Measurements from ENCODE around the gene SLC2A5.
"Not testable (repeated sequence)": the region's sequence is repeated elsewhere in the genome, so short reads cannot be mapped to it uniquely, and the experiment has no call there.

SLC2A5 gene

GRCh38 chr1:9108056-9108665 lies 38.7 kb upstream of the SLC2A5 start:
- FAIRE-seq (no peak), DNase-seq (ENCODE audit: insufficient read length, low spot score) (no peak)
- TF ChIP-seq POLR2A (IDR thresholded peaks at IDR 0.05; ENCODE audit: low read depth, low read length) (no peak), POLR2AphosphoS5 (IDR thresholded peaks at IDR 0.05; ENCODE audit: low read depth, low read length) (no peak), POU2F2 (IDR thresholded peaks at IDR 0.05; ENCODE audit: low read depth, low read length) (no peak), SPI1 (IDR thresholded peaks at IDR 0.05; ENCODE audit: low read depth, low read length) (no peak), TAF1 (IDR thresholded peaks at IDR 0.05; ENCODE audit: low read depth, low read length) (no peak), PAX5 (IDR thresholded peaks at IDR 0.05; ENCODE audit: insufficient read depth, low read length, severe bottlenecking) (no peak)

- FAIRE-seq (no peak), DNase-seq (ENCODE audit: insufficient read length, low spot score) (no peak)
- TF ChIP-seq PAX5 (IDR thresholded peaks at IDR 0.05; ENCODE audit: insufficient read depth, low read length, severe bottlenecking) (no peak), POLR2A (IDR thresholded peaks at IDR 0.05; ENCODE audit: low read depth, low read length) (no peak), TAF1 (IDR thresholded peaks at IDR 0.05; ENCODE audit: low read depth, low read length) (no peak)
These were observed 37.7 kb upstream of the SLC2A5 start for GRCh38 chr1:9107136-9107535.

- FAIRE-seq (no peak), DNase-seq (ENCODE audit: insufficient read length, low spot score) (no peak)
- TF ChIP-seq POU2F2 (IDR thresholded peaks at IDR 0.05; ENCODE audit: low read depth, low read length) (no peak), TAF1 (IDR thresholded peaks at IDR 0.05; ENCODE audit: low read depth, low read length) (no peak), SPI1 (IDR thresholded peaks at IDR 0.05; ENCODE audit: low read depth, low read length) (no peak), POLR2AphosphoS5 (IDR thresholded peaks at IDR 0.05; ENCODE audit: low read depth, low read length) (no peak)
These were observed 36.9 kb upstream of the SLC2A5 start for GRCh38 chr1:9106286-9106685.

- DNase-seq (ENCODE audit: insufficient read length, low spot score) (no peak), FAIRE-seq (no peak)
- TF ChIP-seq POU2F2 (IDR thresholded peaks at IDR 0.05; ENCODE audit: low read depth, low read length) (no peak), POLR2A (IDR thresholded peaks at IDR 0.05; ENCODE audit: low read depth, low read length) (no peak), TAF1 (IDR thresholded peaks at IDR 0.05; ENCODE audit: low read depth, low read length) (no peak), PAX5 (IDR thresholded peaks at IDR 0.05; ENCODE audit: insufficient read depth, low read length, severe bottlenecking) (no peak), POLR2AphosphoS5 (IDR thresholded peaks at IDR 0.05; ENCODE audit: low read depth, low read length) (no peak), SPI1 (IDR thresholded peaks at IDR 0.05; ENCODE audit: low read depth, low read length) (no peak)
These were observed 36.0 kb upstream of the SLC2A5 start for GRCh38 chr1:9105336-9105867.

- DNase-seq (ENCODE audit: insufficient read length, low spot score) (peak; percentile 76), FAIRE-seq (peak; percentile 87)
- TF ChIP-seq POLR2A (IDR thresholded peaks at IDR 0.05; ENCODE audit: low read depth, low read length) (no peak), POLR2AphosphoS5 (IDR thresholded peaks at IDR 0.05; ENCODE audit: low read depth, low read length) (no peak), POU2F2 (IDR thresholded peaks at IDR 0.05; ENCODE audit: low read depth, low read length) (no peak), SPI1 (IDR thresholded peaks at IDR 0.05; ENCODE audit: low read depth, low read length) (no peak), PAX5 (IDR thresholded peaks at IDR 0.05; ENCODE audit: insufficient read depth, low read length, severe bottlenecking) (no peak), TAF1 (IDR thresholded peaks at IDR 0.05; ENCODE audit: low read depth, low read length) (no peak)
These were observed 32.2 kb upstream of the SLC2A5 start for GRCh38 chr1:9101510-9102146.

GRCh38 chr1:9100471-9101043 lies 31.1 kb upstream of the SLC2A5 start:
- no peak for DNase-seq (ENCODE audit: insufficient read length, low spot score)
- no peak for TF ChIP-seq POU2F2 (IDR thresholded peaks at IDR 0.05; ENCODE audit: low read depth, low read length)
- TF ChIP-seq PAX5 (IDR thresholded peaks at IDR 0.05; ENCODE audit: insufficient read depth, low read length, severe bottlenecking): no peak
- TF ChIP-seq TAF1 (IDR thresholded peaks at IDR 0.05; ENCODE audit: low read depth, low read length): no peak
- no peak for TF ChIP-seq POLR2A (IDR thresholded peaks at IDR 0.05; ENCODE audit: low read depth, low read length)
- no peak for TF ChIP-seq POLR2AphosphoS5 (IDR thresholded peaks at IDR 0.05; ENCODE audit: low read depth, low read length)
- no peak for TF ChIP-seq SPI1 (IDR thresholded peaks at IDR 0.05; ENCODE audit: low read depth, low read length)
- FAIRE-seq: no peak

GRCh38 chr1:9099555-9099954 lies 30.1 kb upstream of the SLC2A5 start:
- no peak for DNase-seq (ENCODE audit: insufficient read length, low spot score)
- no peak for TF ChIP-seq TAF1 (IDR thresholded peaks at IDR 0.05; ENCODE audit: low read depth, low read length)
- TF ChIP-seq POLR2A (IDR thresholded peaks at IDR 0.05; ENCODE audit: low read depth, low read length): no peak
- no peak for TF ChIP-seq POLR2AphosphoS5 (IDR thresholded peaks at IDR 0.05; ENCODE audit: low read depth, low read length)
- TF ChIP-seq POU2F2 (IDR thresholded peaks at IDR 0.05; ENCODE audit: low read depth, low read length): no peak
- no peak for TF ChIP-seq SPI1 (IDR thresholded peaks at IDR 0.05; ENCODE audit: low read depth, low read length)
- TF ChIP-seq PAX5 (IDR thresholded peaks at IDR 0.05; ENCODE audit: insufficient read depth, low read length, severe bottlenecking): no peak
- FAIRE-seq: no peak

- no peak for DNase-seq (ENCODE audit: insufficient read length, low spot score)
- FAIRE-seq: no peak
- no peak for TF ChIP-seq SPI1 (IDR thresholded peaks at IDR 0.05; ENCODE audit: low read depth, low read length)
- no peak for TF ChIP-seq POLR2A (IDR thresholded peaks at IDR 0.05; ENCODE audit: low read depth, low read length)
- no peak for TF ChIP-seq POU2F2 (IDR thresholded peaks at IDR 0.05; ENCODE audit: low read depth, low read length)
- no peak for TF ChIP-seq PAX5 (IDR thresholded peaks at IDR 0.05; ENCODE audit: insufficient read depth, low read length, severe bottlenecking)
- TF ChIP-seq TAF1 (IDR thresholded peaks at IDR 0.05; ENCODE audit: low read depth, low read length): no peak
These were observed 28.7 kb upstream of the SLC2A5 start for GRCh38 chr1:9097947-9098705.

GRCh38 chr1:9095818-9096217 lies 26.4 kb upstream of the SLC2A5 start:
- TF ChIP-seq POLR2A (IDR thresholded peaks at IDR 0.05; ENCODE audit: low read depth, low read length) (no peak), POLR2AphosphoS5 (IDR thresholded peaks at IDR 0.05; ENCODE audit: low read depth, low read length) (no peak), TAF1 (IDR thresholded peaks at IDR 0.05; ENCODE audit: low read depth, low read length) (no peak), SPI1 (IDR thresholded peaks at IDR 0.05; ENCODE audit: low read depth, low read length) (no peak), POU2F2 (IDR thresholded peaks at IDR 0.05; ENCODE audit: low read depth, low read length) (no peak), PAX5 (IDR thresholded peaks at IDR 0.05; ENCODE audit: insufficient read depth, low read length, severe bottlenecking) (no peak)
- no peak for FAIRE-seq
- no peak for DNase-seq (ENCODE audit: insufficient read length, low spot score)

- FAIRE-seq; DNase-seq (ENCODE audit: insufficient read length, low spot score): not testable (repeated sequence)
These were observed 24.7 kb upstream of the SLC2A5 start for GRCh38 chr1:9093996-9094595.
